LNCaP clone FGC (cell line): ENCODE data around the gene AQP12B.

ENCODE experiments used
- DNase-seq: peaks from one replicate; pipeline ENCODE4 v3.0.0-alpha.2; 2011; ENCODE audit warnings: low read depth
- H3K4me3 ChIP-seq: 2 replicates; pipeline ENCODE4 v1.5.1; 2011; ENCODE audit warnings: mild to moderate bottlenecking, low read depth, low read length, control low read depth
- TF ChIP-seq, protein P1 (sequence below): IDR thresholded peaks from 2 replicates; pipeline ENCODE4 v1.5.1; 2012; ENCODE audit warnings: mild to moderate bottlenecking; ENCODE audit not compliant: control insufficient read depth, insufficient read depth; ENCODE audit errors: extremely low read depth

AQP12B gene

DNA sequence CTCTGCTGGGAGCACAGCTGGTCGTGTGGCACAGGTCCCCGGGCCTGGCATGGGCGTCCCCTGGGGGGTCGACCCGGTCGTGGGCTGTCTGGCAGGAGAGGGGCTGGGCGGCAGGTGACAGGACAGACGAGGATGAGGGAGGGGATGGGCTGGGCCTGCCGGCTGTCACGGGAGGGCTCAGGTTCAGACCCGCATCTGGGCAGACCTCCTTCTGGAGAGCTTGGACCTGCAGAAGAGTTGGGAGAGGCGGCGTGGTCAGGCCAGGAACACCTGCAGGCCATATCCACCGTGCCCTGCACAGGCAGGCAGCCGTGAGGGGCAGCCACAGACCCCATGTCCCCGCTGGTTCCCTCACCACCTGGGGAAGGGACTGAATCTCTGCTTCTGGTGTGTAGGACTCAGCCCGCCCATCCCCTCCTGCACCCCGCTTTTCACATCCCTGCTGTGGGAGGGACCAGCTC, 34.5 kb upstream of the AQP12B start:
- DNase-seq, result no peak
- TF ChIP-seq, protein P1, sequence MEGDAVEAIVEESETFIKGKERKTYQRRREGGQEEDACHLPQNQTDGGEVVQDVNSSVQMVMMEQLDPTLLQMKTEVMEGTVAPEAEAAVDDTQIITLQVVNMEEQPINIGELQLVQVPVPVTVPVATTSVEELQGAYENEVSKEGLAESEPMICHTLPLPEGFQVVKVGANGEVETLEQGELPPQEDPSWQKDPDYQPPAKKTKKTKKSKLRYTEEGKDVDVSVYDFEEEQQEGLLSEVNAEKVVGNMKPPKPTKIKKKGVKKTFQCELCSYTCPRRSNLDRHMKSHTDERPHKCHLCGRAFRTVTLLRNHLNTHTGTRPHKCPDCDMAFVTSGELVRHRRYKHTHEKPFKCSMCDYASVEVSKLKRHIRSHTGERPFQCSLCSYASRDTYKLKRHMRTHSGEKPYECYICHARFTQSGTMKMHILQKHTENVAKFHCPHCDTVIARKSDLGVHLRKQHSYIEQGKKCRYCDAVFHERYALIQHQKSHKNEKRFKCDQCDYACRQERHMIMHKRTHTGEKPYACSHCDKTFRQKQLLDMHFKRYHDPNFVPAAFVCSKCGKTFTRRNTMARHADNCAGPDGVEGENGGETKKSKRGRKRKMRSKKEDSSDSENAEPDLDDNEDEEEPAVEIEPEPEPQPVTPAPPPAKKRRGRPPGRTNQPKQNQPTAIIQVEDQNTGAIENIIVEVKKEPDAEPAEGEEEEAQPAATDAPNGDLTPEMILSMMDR, result no peak
- no peak overlapping the region for H3K4me3 ChIP-seq

DNA sequence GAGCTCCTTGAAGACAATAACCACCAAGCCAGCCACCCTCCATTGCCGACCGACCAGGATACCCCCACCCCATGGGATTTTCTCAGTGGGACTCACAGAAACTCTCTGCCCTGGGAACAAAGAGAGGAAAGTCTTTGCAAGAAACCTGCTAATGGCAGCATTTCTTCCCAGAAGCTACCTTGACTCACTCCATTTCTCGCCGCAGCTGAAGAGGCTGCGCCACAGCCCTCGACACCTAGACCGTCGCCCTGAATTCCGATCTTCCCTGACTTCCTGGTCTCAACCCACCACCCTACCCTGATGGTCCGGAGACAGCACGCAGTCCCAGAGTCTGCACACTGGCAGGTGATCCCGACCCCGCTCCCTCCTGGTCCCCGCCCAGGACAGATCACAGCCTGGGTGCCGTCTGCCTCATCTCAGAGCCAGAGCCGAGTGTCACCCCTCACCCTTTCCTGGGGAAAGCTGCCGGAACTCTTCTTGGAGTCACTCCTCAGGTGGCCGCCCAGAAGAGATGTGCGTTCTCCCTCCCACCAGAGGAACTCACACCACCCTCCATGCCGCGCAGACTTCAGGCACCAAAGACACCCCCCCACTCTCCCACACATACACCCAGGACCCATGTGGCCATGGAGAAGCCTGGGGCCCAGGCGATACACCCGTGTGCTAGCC, 33.6 kb upstream of the AQP12B start:
- DNase-seq, result no peak
- H3K4me3 ChIP-seq, result no peak overlapping the region
- TF ChIP-seq, protein P1, result no peak

DNA sequence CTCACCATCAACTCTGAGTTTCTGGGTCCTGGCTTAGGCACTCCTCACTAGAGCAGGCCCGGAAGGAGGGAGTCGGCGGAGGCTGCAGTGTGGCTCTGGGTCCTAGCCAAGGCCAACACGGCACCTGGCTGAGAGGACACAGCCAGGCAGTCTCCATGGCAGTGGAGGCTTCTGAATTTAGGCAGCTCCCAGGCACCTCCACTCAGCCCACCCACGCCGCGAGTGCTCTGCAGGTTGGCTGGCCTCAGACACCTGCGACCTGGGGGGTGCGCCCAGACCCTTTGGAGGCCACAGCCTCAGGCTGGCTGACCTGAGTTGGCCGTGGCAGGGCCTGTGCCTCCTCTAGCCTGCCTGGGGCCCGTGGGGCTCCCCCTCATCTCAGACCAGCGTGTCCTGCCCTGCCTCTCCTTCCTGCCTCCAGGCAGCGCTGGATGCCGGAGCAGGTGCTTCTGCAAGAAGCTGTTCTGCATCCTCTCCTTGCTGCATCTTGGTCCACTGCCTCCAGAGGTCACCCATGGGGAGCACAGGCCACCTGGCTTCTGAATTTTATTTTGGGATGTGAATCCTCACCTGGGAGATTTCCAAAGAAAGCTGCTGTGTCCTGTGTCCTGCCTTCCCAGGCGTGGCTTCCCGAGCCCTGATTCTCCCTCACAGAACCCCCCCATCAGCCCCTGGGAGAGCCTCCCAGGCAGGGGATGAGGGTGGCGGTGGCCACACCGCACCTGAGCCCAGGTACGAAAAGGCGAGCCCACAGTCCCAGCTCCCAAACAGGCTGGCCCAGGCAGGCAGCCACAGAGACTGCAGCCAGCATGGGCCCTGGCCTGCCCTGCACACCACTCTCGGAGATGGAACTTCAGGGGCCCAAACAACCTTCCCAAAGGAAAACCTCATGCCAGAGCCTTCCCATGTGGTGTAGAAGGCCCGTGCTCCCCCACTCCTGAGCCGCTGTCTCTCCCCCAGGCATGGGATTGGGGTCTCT, 32.4 kb upstream of the AQP12B start:
- TF ChIP-seq, protein P1, result peak; percentile 8; the same call in 1 of the 2 replicates
- no peak for DNase-seq
- H3K4me3 ChIP-seq, result no peak overlapping the region

DNA sequence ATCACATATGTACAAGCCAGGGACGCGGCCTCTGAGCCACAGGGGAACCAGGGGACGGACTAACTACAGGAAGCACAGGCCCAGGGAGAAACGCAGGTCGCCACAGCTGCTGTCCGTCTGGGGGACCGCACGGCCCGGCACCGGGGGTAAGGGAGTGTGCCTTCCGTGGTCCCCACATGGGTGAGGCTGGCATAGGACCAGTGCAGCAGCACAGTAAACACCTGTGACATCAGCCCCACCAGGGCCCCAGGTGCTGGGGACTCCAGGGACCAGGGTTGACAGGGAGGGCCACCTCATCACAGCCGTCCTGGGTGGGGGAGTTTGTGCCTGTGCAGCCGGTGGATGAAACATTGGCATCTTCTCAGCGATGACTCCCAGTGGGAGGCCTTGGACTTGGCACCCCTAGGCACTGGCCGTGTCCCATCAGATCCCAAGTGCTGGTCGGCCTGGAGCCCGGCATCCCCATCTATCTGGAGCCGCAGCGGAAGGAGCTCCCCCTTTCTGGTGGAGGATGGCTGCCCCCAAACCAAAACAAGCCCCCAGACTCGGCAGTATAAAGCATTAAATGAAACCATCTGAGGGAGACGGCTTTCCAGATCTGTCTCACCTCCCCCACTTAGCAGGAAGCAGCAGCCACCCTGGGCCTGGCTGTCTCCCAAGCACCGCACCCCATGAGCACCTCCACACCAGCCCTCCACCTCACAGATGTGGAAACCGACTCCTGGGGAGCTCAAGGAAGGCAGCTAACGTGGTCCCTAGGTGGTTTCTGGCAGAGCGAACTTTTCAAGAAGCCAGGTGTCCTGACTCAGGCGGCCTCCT, 31.5 kb upstream of the AQP12B start:
- TF ChIP-seq, protein P1, result no peak
- no peak for DNase-seq
- no peak overlapping the region for H3K4me3 ChIP-seq

DNA sequence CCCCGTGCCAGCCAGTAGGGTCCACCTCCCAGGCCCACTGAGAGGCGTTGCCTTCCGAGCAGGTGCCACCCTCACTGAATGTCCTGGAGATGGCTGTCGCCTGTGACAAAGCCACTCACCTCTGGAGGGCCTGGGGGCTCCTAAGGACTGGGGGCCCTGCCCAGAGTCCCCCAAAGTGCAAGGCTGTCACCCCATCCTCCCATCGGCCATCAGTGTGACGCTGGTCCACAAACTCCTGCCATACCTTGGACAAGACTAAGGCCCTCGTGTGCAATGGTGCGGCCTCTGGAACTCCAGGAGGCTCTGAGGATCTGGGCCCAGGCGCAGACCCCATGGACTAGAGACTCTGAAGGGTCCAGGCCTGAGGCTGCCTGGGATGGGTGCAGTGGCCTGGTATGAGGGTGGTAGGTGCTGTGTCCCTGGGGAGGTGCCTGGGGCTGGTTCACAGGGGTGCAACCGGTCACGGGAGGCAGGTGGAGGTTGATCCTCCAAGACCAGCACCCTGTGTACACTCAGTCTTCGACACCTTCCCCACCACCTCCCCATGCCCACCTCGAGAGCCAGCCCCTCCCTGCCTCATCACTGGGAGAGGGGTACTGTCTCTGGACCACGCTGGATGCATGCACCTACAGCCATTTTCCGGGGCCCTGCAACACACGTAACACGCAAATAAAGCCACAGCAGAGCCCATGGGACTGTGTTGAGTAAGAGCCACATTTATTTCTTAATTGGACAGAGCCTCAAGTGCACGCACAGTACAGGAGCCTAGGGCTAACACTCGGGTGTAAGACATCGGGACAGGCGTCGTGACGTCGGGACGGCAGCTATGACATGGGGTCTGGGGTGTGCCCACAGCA, 30.6 kb upstream of the AQP12B start:
- TF ChIP-seq, protein P1, result no peak
- no peak overlapping the region for H3K4me3 ChIP-seq
- DNase-seq, result no peak

DNA sequence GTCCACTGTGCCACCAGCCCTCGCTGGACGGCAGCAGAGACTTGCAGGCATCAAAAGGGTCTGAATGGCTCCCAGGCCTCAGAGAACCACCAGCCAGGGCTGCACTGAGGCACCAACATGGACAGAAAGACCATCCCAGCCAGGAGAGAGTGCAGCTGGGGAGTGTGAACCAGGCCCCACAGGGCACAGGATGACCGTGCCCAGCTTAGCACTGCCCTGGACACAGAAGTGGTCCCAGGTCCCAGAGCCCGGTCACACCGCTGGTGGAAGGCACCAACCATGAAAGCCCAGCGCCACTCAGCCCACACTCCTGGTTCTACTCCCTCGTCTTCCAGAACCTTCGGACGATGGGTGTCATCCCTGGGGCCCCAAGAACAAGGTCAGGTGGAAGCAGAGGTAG, 29.4 kb upstream of the AQP12B start:
- H3K4me3 ChIP-seq, result no peak overlapping the region
- TF ChIP-seq, protein P1, result no peak
- no peak for DNase-seq
